ENCODE data around the gene NT5C3B. TPM values are rescaled to one million over a fixed set of nuclear protein-coding genes. Genes with fewer than 3 reads are reported as not detected.
"Not testable (repeated sequence)": the region's sequence is repeated elsewhere in the genome, so short reads cannot be mapped to it uniquely, and the experiment has no call there.

Gene NT5C3B
- total RNA-seq, result 18.3 TPM
- long read RNA-seq, transcript NT5C3B-216 (8 exons, 1,534 nt), result major isoform, 18 of 24 reads
- long read RNA-seq, partial matches to known transcripts, result 0 of 24 reads
- long read RNA-seq, other reads (novel, unspliced or antisense), result 3 of 24 reads

DNA sequence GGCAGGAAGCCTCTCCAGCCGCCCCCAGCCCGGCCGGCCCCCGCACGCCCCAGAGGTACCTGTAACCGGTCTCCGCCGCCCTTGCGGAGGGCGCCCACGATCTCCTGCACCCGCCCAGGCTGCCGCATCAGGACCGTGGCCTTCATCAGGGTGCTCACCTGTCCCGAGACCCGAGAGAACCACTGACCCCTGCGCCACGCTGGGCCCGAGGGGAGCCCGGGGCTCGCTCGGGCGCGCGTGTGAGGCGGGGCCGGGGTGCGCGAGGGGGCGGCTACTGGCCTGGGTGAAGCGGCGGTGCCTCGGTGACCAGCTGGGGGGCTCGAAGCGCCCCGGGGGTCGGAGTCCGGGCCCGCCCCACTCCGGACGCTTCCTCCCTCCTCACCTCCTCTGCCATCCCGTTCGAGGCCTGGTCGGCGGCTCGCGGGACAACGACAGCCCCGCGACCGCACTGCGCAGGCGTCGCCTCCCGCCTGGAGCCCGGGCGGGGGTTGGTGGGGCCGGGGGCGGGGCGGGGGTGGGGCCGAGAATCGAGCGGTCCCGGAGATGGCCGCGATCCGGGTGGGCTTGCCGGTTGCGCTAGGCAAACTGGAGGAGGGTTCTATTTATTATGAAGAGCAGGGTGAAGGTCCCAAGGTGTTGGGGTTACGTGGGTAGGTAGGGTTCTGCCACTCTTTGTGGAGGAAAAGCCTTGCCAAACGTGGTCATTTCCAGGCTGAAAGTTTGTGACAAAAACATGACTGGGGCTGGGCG lies at the start of gene NT5C3B:
Gene NT5C3B, minus strand, starts transcription at position 433 of the 750 bp plus-strand sequence. Its CDS starts 39 bp downstream, at position 394.
- Histone ChIP-seq H3K36me3 (peaks cover 17% of the 10 kb centered on the region), H3K4me3 (peak within 1 kb of the TSS; percentile 98), H3K27ac (replicated peaks) (peak within 1 kb of the TSS; percentile 71), H3K27me3 (ENCODE audit: low read depth) (no peaks in the 10 kb centered on the region), H3K9me3 (replicated peaks) (no peaks in the 10 kb centered on the region), H3K4me1 (peaks cover 24% of the 10 kb centered on the region)
- TF ChIP-seq CTCF (IDR thresholded peaks at IDR 0.05; ENCODE audit: borderline replicate concordance), result no peak
- DNase-seq, result peak; percentile 65
- intact Hi-C loops (cut with micrococcal nuclease), result no loop called here

GRCh38 chr17:41885733-41886132 lies 49.7 kb upstream of the NT5C3B start:
- TF ChIP-seq CTCF (IDR thresholded peaks at IDR 0.05; ENCODE audit: borderline replicate concordance), result peak; percentile 37
- H3K4me3 ChIP-seq, result no peak overlapping the region
- H3K36me3 ChIP-seq, result peaks cover 93% of the 10 kb centered on the region
- H3K27ac ChIP-seq (replicated peaks), result no peak overlapping the region
- H3K9me3 ChIP-seq (replicated peaks), result no peaks in the 10 kb centered on the region
- no peak for DNase-seq
- no peaks in the 10 kb centered on the region for H3K4me1 ChIP-seq
- intact Hi-C loops (cut with micrococcal nuclease), result no loop called here
- H3K27me3 ChIP-seq (ENCODE audit: low read depth), result no peaks in the 10 kb centered on the region

GRCh38 chr17:41882756-41883155 lies 46.7 kb upstream of the NT5C3B start:
- intact Hi-C loops (cut with micrococcal nuclease), result no loop called here
- Histone ChIP-seq H3K36me3 (peaks cover 90% of the 10 kb centered on the region), H3K9me3 (replicated peaks) (no peaks in the 10 kb centered on the region), H3K4me3 (no peak overlapping the region), H3K27me3 (ENCODE audit: low read depth) (no peaks in the 10 kb centered on the region), H3K27ac (replicated peaks) (no peak overlapping the region), H3K4me1 (no peaks in the 10 kb centered on the region)
- no peak for DNase-seq
- no peak for TF ChIP-seq CTCF (IDR thresholded peaks at IDR 0.05; ENCODE audit: borderline replicate concordance)

- peaks cover 77% of the 10 kb centered on the region for H3K36me3 ChIP-seq
- no peak overlapping the region for H3K4me3 ChIP-seq
- DNase-seq, result no peak
- H3K27ac ChIP-seq (replicated peaks), result no peak overlapping the region
- TF ChIP-seq CTCF (IDR thresholded peaks at IDR 0.05; ENCODE audit: borderline replicate concordance), result no peak
- H3K27me3 ChIP-seq (ENCODE audit: low read depth), result no peaks in the 10 kb centered on the region
- no peaks in the 10 kb centered on the region for H3K4me1 ChIP-seq
- intact Hi-C loops (cut with micrococcal nuclease), result no loop called here
- H3K9me3 ChIP-seq (replicated peaks), result no peaks in the 10 kb centered on the region
Observed at GRCh38 chr17:41880130-41880529, 44.1 kb upstream of the NT5C3B start.

GRCh38 chr17:41874293-41874670 lies 38.2 kb upstream of the NT5C3B start:
- H3K4me1 ChIP-seq; intact Hi-C loops (cut with micrococcal nuclease); H3K4me3 ChIP-seq; DNase-seq; H3K27me3 ChIP-seq (ENCODE audit: low read depth); H3K27ac ChIP-seq (replicated peaks); H3K9me3 ChIP-seq (replicated peaks): not testable (repeated sequence)
- peaks cover 76% of the 10 kb centered on the region for H3K36me3 ChIP-seq
